ENCODE results near the gene CDK5R1.

The CDK5R1 gene

DNA sequence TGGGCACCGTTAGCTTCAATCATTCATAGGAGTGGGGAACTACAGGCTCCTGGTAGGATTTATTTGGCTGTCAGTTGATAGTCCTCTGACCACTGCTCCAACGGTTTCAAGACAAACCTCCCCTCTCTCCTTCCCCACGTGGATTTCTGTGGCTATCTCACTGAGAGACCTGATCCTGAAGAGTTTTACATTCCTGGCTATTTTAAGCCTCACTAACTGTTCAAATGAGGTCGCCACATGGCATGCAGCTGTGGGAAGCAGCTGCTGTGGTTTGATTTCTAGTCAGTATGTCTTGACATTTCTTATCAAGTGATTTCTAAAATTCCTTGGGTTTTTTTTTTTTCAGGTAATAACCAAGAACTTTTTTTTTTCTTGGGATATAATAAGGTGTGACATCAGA, 38.3 kb downstream of the CDK5R1 start:
- TF ChIP-seq, protein P1, sequence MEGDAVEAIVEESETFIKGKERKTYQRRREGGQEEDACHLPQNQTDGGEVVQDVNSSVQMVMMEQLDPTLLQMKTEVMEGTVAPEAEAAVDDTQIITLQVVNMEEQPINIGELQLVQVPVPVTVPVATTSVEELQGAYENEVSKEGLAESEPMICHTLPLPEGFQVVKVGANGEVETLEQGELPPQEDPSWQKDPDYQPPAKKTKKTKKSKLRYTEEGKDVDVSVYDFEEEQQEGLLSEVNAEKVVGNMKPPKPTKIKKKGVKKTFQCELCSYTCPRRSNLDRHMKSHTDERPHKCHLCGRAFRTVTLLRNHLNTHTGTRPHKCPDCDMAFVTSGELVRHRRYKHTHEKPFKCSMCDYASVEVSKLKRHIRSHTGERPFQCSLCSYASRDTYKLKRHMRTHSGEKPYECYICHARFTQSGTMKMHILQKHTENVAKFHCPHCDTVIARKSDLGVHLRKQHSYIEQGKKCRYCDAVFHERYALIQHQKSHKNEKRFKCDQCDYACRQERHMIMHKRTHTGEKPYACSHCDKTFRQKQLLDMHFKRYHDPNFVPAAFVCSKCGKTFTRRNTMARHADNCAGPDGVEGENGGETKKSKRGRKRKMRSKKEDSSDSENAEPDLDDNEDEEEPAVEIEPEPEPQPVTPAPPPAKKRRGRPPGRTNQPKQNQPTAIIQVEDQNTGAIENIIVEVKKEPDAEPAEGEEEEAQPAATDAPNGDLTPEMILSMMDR (IDR thresholded peaks at IDR 0.05; ENCODE audit: low read depth, low read length, missing control alignments): no peak
- DNase-seq (ENCODE audit: extremely low read depth, low read depth): peak; percentile 68
- no peak overlapping the region for H3K4me3 ChIP-seq (replicated peaks; ENCODE audit: low read depth, low read length)

DNA sequence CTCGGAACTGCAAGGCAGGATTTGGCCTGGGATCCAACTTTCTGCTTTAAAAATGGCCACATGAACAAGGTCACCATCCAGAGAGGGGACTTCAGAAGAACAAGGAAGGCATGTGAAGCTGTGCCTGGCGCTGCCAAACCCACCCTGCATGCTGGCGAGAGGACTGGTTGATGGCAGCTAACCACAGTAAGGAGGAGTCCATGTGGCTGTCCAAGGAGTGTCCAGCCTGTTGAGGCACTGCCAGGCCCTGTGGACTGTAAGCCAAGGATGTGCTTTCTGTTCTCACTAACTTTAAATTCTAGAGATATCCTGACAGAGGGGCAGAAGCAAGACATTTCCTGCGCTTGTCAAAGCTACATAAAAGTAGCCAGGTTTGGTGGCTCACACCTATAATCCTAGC, 40.4 kb downstream of the CDK5R1 start:
- no peak for DNase-seq (ENCODE audit: extremely low read depth, low read depth)
- no peak overlapping the region for H3K4me3 ChIP-seq (replicated peaks; ENCODE audit: low read depth, low read length)
- TF ChIP-seq, protein P1 (IDR thresholded peaks at IDR 0.05; ENCODE audit: low read depth, low read length, missing control alignments): no peak

DNA sequence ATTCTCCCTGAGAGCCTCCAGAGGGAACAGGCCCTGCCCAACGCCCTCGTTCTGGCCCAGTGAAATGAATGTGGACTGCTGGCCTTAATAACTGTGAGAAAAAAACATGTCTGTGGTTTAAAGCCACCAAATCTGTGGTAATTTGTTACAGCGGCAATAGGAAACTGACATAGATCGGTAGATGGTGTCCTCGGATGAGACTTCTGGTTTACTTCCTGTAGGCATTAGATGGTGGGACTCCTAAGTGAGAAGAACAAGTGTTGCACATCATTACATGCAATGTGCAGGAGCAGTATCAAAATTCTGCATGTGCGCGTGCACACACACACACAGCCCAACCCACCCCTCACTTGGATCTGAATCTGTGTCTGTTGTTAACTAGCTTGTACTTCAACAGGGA, 42.0 kb downstream of the CDK5R1 start:
- no peak for DNase-seq (ENCODE audit: extremely low read depth, low read depth)
- H3K4me3 ChIP-seq (replicated peaks; ENCODE audit: low read depth, low read length): no peak overlapping the region
- TF ChIP-seq, protein P1 (IDR thresholded peaks at IDR 0.05; ENCODE audit: low read depth, low read length, missing control alignments): no peak

DNA sequence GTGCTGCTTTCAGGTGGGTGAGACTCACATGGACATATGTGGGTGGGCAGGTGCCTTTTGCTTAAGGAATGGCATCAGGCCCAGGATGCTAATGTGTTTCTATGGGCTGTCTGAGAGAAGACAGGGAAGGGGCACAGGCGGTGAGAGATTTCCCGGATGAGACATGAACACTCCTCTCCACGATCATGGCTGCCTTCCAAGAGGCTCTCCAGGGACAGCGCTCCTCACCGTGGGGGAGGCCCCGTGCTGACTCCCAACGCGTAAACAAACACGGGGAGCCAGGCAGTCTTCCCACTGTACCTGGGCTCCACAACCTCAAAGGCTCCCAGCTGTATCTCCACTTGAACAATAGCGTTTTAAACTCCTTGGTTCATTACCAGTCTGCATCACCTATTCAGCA, 42.8 kb downstream of the CDK5R1 start:
- TF ChIP-seq, protein P1 (IDR thresholded peaks at IDR 0.05; ENCODE audit: low read depth, low read length, missing control alignments): no peak
- H3K4me3 ChIP-seq (replicated peaks; ENCODE audit: low read depth, low read length): no peak overlapping the region
- DNase-seq (ENCODE audit: extremely low read depth, low read depth): no peak

DNA sequence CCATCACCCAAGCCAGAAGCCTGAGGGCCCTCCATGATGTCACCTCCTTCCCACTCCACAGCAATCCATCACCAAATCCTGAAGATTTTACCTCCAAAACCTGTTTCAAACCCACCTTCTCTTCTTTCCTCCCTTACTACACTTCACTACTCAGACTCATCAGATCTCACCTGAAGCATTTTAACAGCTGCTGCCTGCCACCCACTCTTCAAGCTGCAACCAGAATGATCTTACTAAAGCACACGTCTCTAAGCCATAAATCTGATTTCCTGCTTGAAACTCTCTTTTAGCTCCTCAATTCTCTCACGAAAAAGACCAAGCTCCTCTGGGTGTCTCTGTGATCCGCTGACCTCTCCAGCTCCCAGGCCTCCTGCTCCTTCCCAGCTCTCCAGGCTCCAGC, 46.5 kb downstream of the CDK5R1 start:
- TF ChIP-seq, protein P1 (IDR thresholded peaks at IDR 0.05; ENCODE audit: low read depth, low read length, missing control alignments): no peak
- no peak overlapping the region for H3K4me3 ChIP-seq (replicated peaks; ENCODE audit: low read depth, low read length)
- DNase-seq (ENCODE audit: extremely low read depth, low read depth): no peak

DNA sequence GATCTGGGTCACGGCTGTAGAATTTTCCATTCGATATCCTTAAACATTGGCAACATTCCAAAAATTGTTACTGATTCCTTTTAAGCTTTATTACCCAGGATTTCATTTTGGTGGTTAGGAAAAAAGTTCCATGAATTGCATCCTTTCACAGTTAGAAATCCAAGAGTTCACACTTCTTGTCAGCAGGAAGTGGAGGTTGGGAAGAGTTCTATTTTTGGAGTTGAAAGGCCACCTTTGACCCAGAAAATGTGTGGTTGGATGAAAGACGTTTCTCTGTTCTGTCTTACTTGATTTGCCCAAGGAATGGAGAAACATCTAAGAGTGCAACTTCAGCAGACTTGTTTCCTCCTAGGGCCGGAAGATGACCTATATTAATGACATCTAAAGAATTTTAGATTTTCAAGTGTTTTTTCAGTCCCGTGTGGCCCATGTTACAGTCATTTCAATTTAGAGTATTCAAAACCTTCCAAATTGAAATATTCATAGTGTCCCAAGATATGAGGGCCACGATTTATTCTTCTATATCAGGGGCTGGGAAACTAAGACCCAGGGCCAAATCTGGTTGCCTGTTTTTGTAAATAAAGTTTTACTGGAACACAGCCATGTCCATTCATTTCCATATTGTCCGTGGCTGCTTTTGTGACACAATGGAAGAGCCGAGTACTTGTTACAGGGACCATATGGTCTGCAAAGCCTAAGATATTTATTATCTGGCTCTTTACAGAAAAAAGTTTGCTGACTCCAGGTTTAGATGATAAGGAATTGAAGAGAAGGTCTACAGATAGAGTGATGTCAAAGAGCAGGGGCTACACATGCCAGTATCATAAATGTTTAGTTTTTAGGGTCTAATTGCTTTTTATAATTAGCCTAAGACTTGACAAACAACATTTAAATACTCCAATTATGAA, 50.2 kb downstream of the CDK5R1 start:
- no peak overlapping the region for H3K4me3 ChIP-seq (replicated peaks; ENCODE audit: low read depth, low read length)
- no peak for DNase-seq (ENCODE audit: extremely low read depth, low read depth)
- TF ChIP-seq, protein P1 (IDR thresholded peaks at IDR 0.05; ENCODE audit: low read depth, low read length, missing control alignments): no peak
